OCI-LY1 (cell line): ENCODE results near the gene GIGYF2.
A peak's percentile ranks its signal among the peaks of the same experiment; 100 is the strongest.

Experiments used
- H2AFZ ChIP-seq: fragments of 200-600 bp; sonication (generic), shearing (Covaris generic); 2 replicates; pipeline ENCODE4 v1.6.0; 2014; ENCODE audit warnings: antibody characterized with exemption, mild to moderate bottlenecking, low read length
- H3F3A ChIP-seq: fragments of 200-600 bp; sonication (generic), shearing (Covaris generic); 2 replicates; pipeline ENCODE4 v1.6.0; 2014; ENCODE audit warnings: mild to moderate bottlenecking, antibody characterized with exemption, low read length, moderate library complexity; ENCODE audit not compliant: insufficient read depth
- H3K27ac ChIP-seq: fragments of 200-600 bp; sonication (generic); 2 replicates; pipeline ENCODE4 v1.5.1; 2014; ENCODE audit warnings: low read length, mixed run types, mild to moderate bottlenecking, low read depth; ENCODE audit not compliant: poor library complexity, severe bottlenecking
- H3K27me3 ChIP-seq: fragments of 200-600 bp; sonication (generic); 2 replicates; pipeline ENCODE4 v1.6.0; 2014; ENCODE audit warnings: antibody characterized with exemption, mild to moderate bottlenecking, low read length, moderate library complexity; ENCODE audit not compliant: insufficient read depth
- H3K36me3 ChIP-seq: fragments of 200-600 bp; sonication (generic); 2 replicates; pipeline ENCODE4 v1.6.1; 2014; ENCODE audit warnings: mild to moderate bottlenecking, antibody characterized with exemption, low read length, moderate library complexity, mixed read lengths; ENCODE audit not compliant: insufficient read depth
- H3K4me1 ChIP-seq: fragments of 200-600 bp; sonication (generic); 2 replicates; pipeline ENCODE4 v1.5.1; 2014; ENCODE audit warnings: mild to moderate bottlenecking, low read length, moderate library complexity; ENCODE audit not compliant: insufficient read depth, severe bottlenecking
- H3K4me2 ChIP-seq: fragments of 200-600 bp; sonication (generic), shearing (Covaris generic); 2 replicates; pipeline ENCODE4 v1.6.1; 2014; ENCODE audit warnings: low read length
- H3K4me3 ChIP-seq: fragments of 200-600 bp; sonication (generic); 2 replicates; pipeline ENCODE4 v1.5.1; 2014; ENCODE audit warnings: low read length, low read depth, mild to moderate bottlenecking, mixed read lengths; ENCODE audit not compliant: poor library complexity, severe bottlenecking
- H3K79me2 ChIP-seq: fragments of 200-600 bp; shearing (Covaris generic); 2 replicates; pipeline ENCODE4 v1.6.1; 2016; ENCODE audit warnings: mixed run types, low read length, mixed read lengths; ENCODE audit not compliant: insufficient read depth
- H3K9ac ChIP-seq: fragments of 200-600 bp; sonication (generic), shearing (Covaris generic); 2 replicates; pipeline ENCODE4 v1.6.1; 2014; ENCODE audit warnings: mild to moderate bottlenecking, low read length, mixed read lengths
- H3K9me2 ChIP-seq: fragments of 200-600 bp; sonication (generic), shearing (Covaris generic); 2 replicates; pipeline ENCODE4 v1.6.1; 2014; ENCODE audit warnings: low read depth, mild to moderate bottlenecking, low read length, mixed read lengths
- H3K9me3 ChIP-seq: fragments of 200-600 bp; shearing (Covaris generic); 2 replicates; pipeline ENCODE4 v1.6.1; 2014; ENCODE audit warnings: low read length, mixed read lengths
- H4K20me1 ChIP-seq: fragments of 200-600 bp; sonication (generic), shearing (Covaris generic); 2 replicates; pipeline ENCODE4 v1.6.0; 2016; ENCODE audit warnings: mild to moderate bottlenecking, low read length; ENCODE audit not compliant: insufficient read depth
- EZH2 ChIP-seq: fragments of 200-600 bp; sonication (generic), shearing (Covaris generic); IDR thresholded peaks from 2 replicates; pipeline ENCODE4 v1.8.0; 2017; ENCODE audit warnings: borderline replicate concordance, mixed run types, mild to moderate bottlenecking, antibody characterized with exemption, low read length, moderate library complexity, mixed read lengths
- TF ChIP-seq, protein P1 (sequence below): fragments of 200-600 bp; sonication (generic), shearing (Covaris generic); IDR thresholded peaks from 2 replicates; pipeline ENCODE4 v1.5.1; 2017; ENCODE audit warnings: mild to moderate bottlenecking, antibody characterized with exemption, low read length, moderate library complexity, mixed read lengths

The GIGYF2 gene, protein sequence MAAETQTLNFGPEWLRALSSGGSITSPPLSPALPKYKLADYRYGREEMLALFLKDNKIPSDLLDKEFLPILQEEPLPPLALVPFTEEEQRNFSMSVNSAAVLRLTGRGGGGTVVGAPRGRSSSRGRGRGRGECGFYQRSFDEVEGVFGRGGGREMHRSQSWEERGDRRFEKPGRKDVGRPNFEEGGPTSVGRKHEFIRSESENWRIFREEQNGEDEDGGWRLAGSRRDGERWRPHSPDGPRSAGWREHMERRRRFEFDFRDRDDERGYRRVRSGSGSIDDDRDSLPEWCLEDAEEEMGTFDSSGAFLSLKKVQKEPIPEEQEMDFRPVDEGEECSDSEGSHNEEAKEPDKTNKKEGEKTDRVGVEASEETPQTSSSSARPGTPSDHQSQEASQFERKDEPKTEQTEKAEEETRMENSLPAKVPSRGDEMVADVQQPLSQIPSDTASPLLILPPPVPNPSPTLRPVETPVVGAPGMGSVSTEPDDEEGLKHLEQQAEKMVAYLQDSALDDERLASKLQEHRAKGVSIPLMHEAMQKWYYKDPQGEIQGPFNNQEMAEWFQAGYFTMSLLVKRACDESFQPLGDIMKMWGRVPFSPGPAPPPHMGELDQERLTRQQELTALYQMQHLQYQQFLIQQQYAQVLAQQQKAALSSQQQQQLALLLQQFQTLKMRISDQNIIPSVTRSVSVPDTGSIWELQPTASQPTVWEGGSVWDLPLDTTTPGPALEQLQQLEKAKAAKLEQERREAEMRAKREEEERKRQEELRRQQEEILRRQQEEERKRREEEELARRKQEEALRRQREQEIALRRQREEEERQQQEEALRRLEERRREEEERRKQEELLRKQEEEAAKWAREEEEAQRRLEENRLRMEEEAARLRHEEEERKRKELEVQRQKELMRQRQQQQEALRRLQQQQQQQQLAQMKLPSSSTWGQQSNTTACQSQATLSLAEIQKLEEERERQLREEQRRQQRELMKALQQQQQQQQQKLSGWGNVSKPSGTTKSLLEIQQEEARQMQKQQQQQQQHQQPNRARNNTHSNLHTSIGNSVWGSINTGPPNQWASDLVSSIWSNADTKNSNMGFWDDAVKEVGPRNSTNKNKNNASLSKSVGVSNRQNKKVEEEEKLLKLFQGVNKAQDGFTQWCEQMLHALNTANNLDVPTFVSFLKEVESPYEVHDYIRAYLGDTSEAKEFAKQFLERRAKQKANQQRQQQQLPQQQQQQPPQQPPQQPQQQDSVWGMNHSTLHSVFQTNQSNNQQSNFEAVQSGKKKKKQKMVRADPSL (N-terminal part only)

DNA sequence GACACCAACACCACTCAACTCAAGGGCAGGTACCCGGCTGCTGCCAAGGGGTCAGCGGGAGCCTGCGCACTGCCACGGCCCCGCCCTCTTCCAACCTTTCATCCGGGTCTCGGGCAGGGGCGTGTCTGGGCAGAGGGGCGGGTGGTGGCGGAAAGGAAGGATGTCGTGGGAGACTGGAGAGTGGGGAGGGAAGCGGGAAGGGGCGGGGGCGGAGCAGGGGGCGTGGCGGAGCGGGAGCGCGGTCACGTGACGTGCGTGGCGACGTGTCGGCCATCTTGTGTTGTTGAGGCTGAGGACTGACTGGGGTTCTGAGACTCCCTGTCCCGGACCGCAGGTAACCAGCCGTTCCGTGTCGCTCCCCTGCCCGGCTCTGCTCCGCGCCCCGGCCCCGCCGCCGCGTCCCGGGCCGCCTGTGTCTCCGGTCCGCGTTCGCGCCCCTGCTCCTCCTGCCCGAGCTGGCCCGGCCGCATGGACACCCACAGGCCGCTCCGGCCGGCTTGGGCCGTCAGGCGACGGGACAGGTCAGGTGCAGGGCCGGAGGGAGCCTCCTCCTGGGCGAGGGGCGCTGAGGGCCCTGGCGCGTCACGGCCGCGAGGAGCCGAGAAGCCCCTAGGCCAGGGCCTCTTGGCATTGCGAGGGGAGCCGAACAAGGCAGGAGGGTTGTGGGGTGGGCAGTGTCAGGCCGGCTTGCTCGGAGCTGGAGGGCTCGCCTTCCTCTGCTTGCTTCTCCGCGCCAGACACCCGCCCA is at the start of gene GIGYF2:
GIGYF2 (plus strand) TSS at position 273 of the 748 bp plus-strand sequence. CDS start 37,867 bp downstream, outside the sequence.
- H2AFZ ChIP-seq: peak within 1 kb of the TSS; percentile 99; the same call in 1 of the 2 replicates
- H4K20me1 ChIP-seq: no peaks in the 10 kb centered on the region
- no peak for TF ChIP-seq EZH2
- TF ChIP-seq, protein P1, sequence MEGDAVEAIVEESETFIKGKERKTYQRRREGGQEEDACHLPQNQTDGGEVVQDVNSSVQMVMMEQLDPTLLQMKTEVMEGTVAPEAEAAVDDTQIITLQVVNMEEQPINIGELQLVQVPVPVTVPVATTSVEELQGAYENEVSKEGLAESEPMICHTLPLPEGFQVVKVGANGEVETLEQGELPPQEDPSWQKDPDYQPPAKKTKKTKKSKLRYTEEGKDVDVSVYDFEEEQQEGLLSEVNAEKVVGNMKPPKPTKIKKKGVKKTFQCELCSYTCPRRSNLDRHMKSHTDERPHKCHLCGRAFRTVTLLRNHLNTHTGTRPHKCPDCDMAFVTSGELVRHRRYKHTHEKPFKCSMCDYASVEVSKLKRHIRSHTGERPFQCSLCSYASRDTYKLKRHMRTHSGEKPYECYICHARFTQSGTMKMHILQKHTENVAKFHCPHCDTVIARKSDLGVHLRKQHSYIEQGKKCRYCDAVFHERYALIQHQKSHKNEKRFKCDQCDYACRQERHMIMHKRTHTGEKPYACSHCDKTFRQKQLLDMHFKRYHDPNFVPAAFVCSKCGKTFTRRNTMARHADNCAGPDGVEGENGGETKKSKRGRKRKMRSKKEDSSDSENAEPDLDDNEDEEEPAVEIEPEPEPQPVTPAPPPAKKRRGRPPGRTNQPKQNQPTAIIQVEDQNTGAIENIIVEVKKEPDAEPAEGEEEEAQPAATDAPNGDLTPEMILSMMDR: no peak
- H3K4me2 ChIP-seq: peak within 1 kb of the TSS; percentile 75
- H3K9me2 ChIP-seq: no peaks in the 10 kb centered on the region
- peak within 1 kb of the TSS; percentile 25 for H3K27ac ChIP-seq
- no peaks in the 10 kb centered on the region for H3K27me3 ChIP-seq
- no peaks in the 10 kb centered on the region for H3K9me3 ChIP-seq
- H3K79me2 ChIP-seq: peaks cover 39% of the 10 kb centered on the region
- H3K9ac ChIP-seq: peak within 1 kb of the TSS; percentile 96
- peak within 1 kb of the TSS; percentile 98 for H3K4me3 ChIP-seq
- peaks cover 16% of the 10 kb centered on the region; the same call in 1 of the 2 replicates for H3K36me3 ChIP-seq
- H3K4me1 ChIP-seq: peaks cover 25% of the 10 kb centered on the region
- no peaks in the 10 kb centered on the region for H3F3A ChIP-seq

DNA sequence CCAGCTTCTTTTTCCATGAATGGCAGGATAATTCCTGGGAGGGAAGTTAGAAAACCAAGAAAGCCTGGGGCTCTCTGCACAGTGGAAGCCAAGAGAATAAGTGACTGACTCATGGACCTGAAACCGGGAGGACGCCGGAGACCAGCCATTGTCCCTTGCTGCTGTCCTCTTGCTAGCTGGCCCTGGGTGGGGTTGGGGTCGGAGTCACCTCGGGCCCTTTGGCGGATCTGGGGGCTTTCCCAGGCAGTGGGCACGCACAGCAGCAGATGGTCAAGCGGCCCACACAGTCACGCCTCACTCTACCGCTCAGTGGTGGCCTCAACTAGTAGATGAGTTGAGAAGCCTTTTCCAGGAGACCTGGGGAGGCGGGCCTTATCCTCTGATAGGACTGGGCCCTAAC is 48.1 kb upstream of the GIGYF2 start:
- Histone ChIP-seq H3K4me3 (no peak overlapping the region), H3K27ac (no peak overlapping the region)

More for the DNA sequence above, 48.1 kb upstream of the GIGYF2 start:
- Histone ChIP-seq H3K9me2 (no peaks in the 10 kb centered on the region), H3K9ac (no peak overlapping the region), H3K27me3 (no peaks in the 10 kb centered on the region), H3K9me3 (no peaks in the 10 kb centered on the region), H3F3A (no peaks in the 10 kb centered on the region), H3K36me3 (no peaks in the 10 kb centered on the region), H3K4me2 (no peak overlapping the region), H4K20me1 (no peaks in the 10 kb centered on the region), H3K4me1 (no peaks in the 10 kb centered on the region), H3K79me2 (no peaks in the 10 kb centered on the region), H2AFZ (no peak overlapping the region)
- TF ChIP-seq, protein P1: no peak
- no peak for TF ChIP-seq EZH2
